ENCODE results near the gene RSPO1.
"Not testable (repeated sequence)": the region's sequence is repeated elsewhere in the genome, so short reads cannot be mapped to it uniquely, and the experiment has no call there.

RSPO1 gene

GRCh38 chr1:37599940-37600339, 34.8 kb downstream of the RSPO1 start:
- Histone ChIP-seq H3K4me1 (ENCODE audit: control insufficient read depth, insufficient read depth, low read length, unreplicated experiment) (no peaks in the 10 kb centered on the region), H3K36me3 (ENCODE audit: insufficient read depth, low read length) (no peaks in the 10 kb centered on the region), H3K79me2 (ENCODE audit: control insufficient read depth, insufficient read depth, low read length, unreplicated experiment) (peaks cover 7% of the 10 kb centered on the region), H3K27me3 (ENCODE audit: insufficient read depth, low read length) (no peaks in the 10 kb centered on the region), H3K4me3 (ENCODE audit: low read depth, low read length) (no peak overlapping the region), H2AFZ (ENCODE audit: low read length, unreplicated experiment) (no peak overlapping the region), H3K27ac (ENCODE audit: low read depth, low read length) (no peak overlapping the region)

DNA sequence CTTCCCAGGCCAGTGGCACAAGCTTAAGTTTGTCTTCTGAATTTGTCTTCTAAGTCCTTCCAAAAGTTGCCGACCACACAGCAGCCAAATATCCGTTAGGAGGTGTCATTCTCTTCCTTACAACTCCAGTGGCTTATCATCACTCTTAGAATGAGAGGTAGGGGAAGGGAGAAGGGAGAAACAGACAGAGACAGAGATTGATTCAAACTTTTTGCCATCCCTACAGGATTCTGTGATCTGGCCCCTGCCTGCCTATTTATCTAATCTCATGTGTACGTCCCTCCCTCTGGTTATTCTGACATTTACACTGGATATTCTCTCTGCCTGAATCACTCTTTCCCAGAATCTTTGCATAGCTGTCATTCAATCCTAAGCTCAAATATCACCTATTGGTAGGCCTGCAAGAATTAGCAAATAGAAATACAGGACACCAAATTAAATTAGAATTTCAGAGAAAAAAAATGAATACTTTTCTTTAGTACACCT, 38.5 kb downstream of the RSPO1 start:
- peak overlapping the region; percentile 40; the same call in 1 of the 2 replicates for H3K27ac ChIP-seq (ENCODE audit: low read depth, low read length)
- peak overlapping the region; percentile 90 for H3K4me3 ChIP-seq (ENCODE audit: low read depth, low read length)
- peaks cover 14% of the 10 kb centered on the region for H3K4me1 ChIP-seq (ENCODE audit: control insufficient read depth, insufficient read depth, low read length, unreplicated experiment)
- peaks cover 18% of the 10 kb centered on the region for H3K36me3 ChIP-seq (ENCODE audit: insufficient read depth, low read length)
- no peaks in the 10 kb centered on the region for H3K27me3 ChIP-seq (ENCODE audit: insufficient read depth, low read length)
- H2AFZ ChIP-seq (ENCODE audit: low read length, unreplicated experiment), result peak overlapping the region; percentile 92
- peaks cover 40% of the 10 kb centered on the region for H3K79me2 ChIP-seq (ENCODE audit: control insufficient read depth, insufficient read depth, low read length, unreplicated experiment)

GRCh38 chr1:37595440-37596181, 39.1 kb downstream of the RSPO1 start, which contains the start of gene GNL2:
TSS of gene GNL2 (minus strand) at chr1:37595937. CDS start at chr1:37595822, 115 bp downstream.
- Histone ChIP-seq H3K79me2 (ENCODE audit: control insufficient read depth, insufficient read depth, low read length, unreplicated experiment) (peaks cover 46% of the 10 kb centered on the region), H3K4me3 (ENCODE audit: low read depth, low read length) (peak within 1 kb of the TSS; percentile 90)

DNA sequence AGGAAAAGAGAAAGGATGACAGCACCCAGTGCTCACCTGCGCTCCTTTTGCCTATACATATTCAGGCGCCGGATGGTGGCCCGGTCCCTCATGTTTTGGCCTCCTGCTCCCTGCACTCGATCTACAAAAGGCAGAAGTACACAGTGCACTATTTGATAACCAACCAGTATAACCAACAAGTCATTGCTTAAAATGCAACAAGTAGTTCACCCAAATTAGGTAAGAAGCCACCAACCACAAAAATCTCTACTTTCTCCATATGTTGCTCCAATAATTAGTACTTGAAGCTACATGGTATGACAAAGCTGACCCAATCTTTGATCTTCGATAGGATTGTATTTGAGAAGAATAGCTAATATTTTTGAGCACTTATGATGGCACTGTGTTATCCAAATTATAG, 41.0 kb downstream of the RSPO1 start:
- Histone ChIP-seq H3K27ac (ENCODE audit: low read depth, low read length) (no peak overlapping the region), H3K79me2 (ENCODE audit: control insufficient read depth, insufficient read depth, low read length, unreplicated experiment) (peaks cover 46% of the 10 kb centered on the region), H3K4me1 (ENCODE audit: control insufficient read depth, insufficient read depth, low read length, unreplicated experiment) (peaks cover 14% of the 10 kb centered on the region), H3K36me3 (ENCODE audit: insufficient read depth, low read length) (peaks cover 23% of the 10 kb centered on the region), H2AFZ (ENCODE audit: low read length, unreplicated experiment) (no peak overlapping the region), H3K4me3 (ENCODE audit: low read depth, low read length) (peak overlapping the region; percentile 90), H3K27me3 (ENCODE audit: insufficient read depth, low read length) (no peaks in the 10 kb centered on the region)

More at GRCh38 chr1:37595440-37596181, 39.1 kb downstream of the RSPO1 start, which contains the start of gene GNL2:
- Histone ChIP-seq H3K27me3 (ENCODE audit: insufficient read depth, low read length) (no peaks in the 10 kb centered on the region), H3K27ac (ENCODE audit: low read depth, low read length) (peak within 1 kb of the TSS; percentile 70), H3K4me1 (ENCODE audit: control insufficient read depth, insufficient read depth, low read length, unreplicated experiment) (peaks cover 14% of the 10 kb centered on the region), H2AFZ (ENCODE audit: low read length, unreplicated experiment) (peak within 1 kb of the TSS; percentile 92), H3K36me3 (ENCODE audit: insufficient read depth, low read length) (peaks cover 18% of the 10 kb centered on the region)

DNA sequence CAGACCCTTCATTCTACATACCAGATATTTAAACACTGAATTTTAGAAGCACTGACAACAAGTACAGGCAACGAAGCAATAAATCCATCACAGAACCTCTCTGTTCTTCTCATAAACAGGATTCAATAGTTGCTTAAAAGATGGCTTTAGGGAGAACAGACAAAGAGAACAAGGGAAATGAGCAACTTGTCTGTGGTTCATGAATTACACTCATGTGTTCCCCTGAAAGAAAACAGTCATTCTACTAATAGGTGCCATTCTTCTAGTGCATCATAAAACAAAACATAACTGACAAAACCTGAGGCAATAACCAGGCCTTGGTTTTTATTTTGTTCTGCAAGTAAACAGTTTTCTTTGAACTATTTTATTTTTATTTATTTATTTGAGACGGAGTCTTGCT, 45.8 kb downstream of the RSPO1 start:
- Histone ChIP-seq H2AFZ (ENCODE audit: low read length, unreplicated experiment) (no peak overlapping the region), H3K27me3 (ENCODE audit: insufficient read depth, low read length) (no peaks in the 10 kb centered on the region), H3K79me2 (ENCODE audit: control insufficient read depth, insufficient read depth, low read length, unreplicated experiment) (peaks cover 34% of the 10 kb centered on the region), H3K4me1 (ENCODE audit: control insufficient read depth, insufficient read depth, low read length, unreplicated experiment) (peaks cover 6% of the 10 kb centered on the region), H3K36me3 (ENCODE audit: insufficient read depth, low read length) (peaks cover 39% of the 10 kb centered on the region), H3K27ac (ENCODE audit: low read depth, low read length) (no peak overlapping the region), H3K4me3 (ENCODE audit: low read depth, low read length) (no peak overlapping the region)

DNA sequence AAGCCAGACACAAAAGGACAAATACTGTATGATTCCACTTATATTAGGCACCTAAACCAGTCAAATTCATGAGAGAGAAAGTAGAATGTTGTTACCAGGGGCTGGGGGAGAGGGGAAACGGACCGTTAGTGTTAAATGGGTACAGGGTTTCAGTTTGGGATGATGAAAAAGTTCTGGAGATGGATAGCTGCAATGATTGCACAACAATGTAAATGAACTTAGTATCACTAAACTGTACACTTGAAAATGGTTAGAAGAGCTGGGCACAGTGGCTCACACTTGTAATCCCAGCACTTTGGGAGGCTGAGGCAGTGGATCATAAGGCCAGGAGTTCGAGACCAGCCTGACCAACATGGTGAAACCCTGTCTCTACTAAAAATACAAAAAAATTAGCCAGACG, 50.1 kb downstream of the RSPO1 start:
- H3K4me1 ChIP-seq (ENCODE audit: control insufficient read depth, insufficient read depth, low read length, unreplicated experiment); H3K27me3 ChIP-seq (ENCODE audit: insufficient read depth, low read length); H2AFZ ChIP-seq (ENCODE audit: low read length, unreplicated experiment); H3K79me2 ChIP-seq (ENCODE audit: control insufficient read depth, insufficient read depth, low read length, unreplicated experiment); H3K4me3 ChIP-seq (ENCODE audit: low read depth, low read length); H3K27ac ChIP-seq (ENCODE audit: low read depth, low read length): not testable (repeated sequence)
- peaks cover 38% of the 10 kb centered on the region for H3K36me3 ChIP-seq (ENCODE audit: insufficient read depth, low read length)

GRCh38 chr1:37575692-37576091, 59.0 kb downstream of the RSPO1 start:
- peak overlapping the region; percentile 92 for H3K27ac ChIP-seq (ENCODE audit: low read depth, low read length)
- H3K27me3 ChIP-seq (ENCODE audit: insufficient read depth, low read length), result no peaks in the 10 kb centered on the region
- H3K79me2 ChIP-seq (ENCODE audit: control insufficient read depth, insufficient read depth, low read length, unreplicated experiment), result no peaks in the 10 kb centered on the region
- no peak overlapping the region for H2AFZ ChIP-seq (ENCODE audit: low read length, unreplicated experiment)
- H3K4me3 ChIP-seq (ENCODE audit: low read depth, low read length), result peak overlapping the region; percentile 54
- H3K36me3 ChIP-seq (ENCODE audit: insufficient read depth, low read length), result peaks cover 56% of the 10 kb centered on the region
- peaks cover 32% of the 10 kb centered on the region for H3K4me1 ChIP-seq (ENCODE audit: control insufficient read depth, insufficient read depth, low read length, unreplicated experiment)

GRCh38 chr1:37574834-37575480, 59.7 kb downstream of the RSPO1 start:
- peak overlapping the region; percentile 21 for H2AFZ ChIP-seq (ENCODE audit: low read length, unreplicated experiment)
- H3K79me2 ChIP-seq (ENCODE audit: control insufficient read depth, insufficient read depth, low read length, unreplicated experiment), result no peaks in the 10 kb centered on the region
- H3K4me3 ChIP-seq (ENCODE audit: low read depth, low read length), result peak overlapping the region; percentile 54
- peaks cover 32% of the 10 kb centered on the region for H3K4me1 ChIP-seq (ENCODE audit: control insufficient read depth, insufficient read depth, low read length, unreplicated experiment)
- peaks cover 56% of the 10 kb centered on the region for H3K36me3 ChIP-seq (ENCODE audit: insufficient read depth, low read length)
- peak overlapping the region; percentile 92 for H3K27ac ChIP-seq (ENCODE audit: low read depth, low read length)
- no peaks in the 10 kb centered on the region for H3K27me3 ChIP-seq (ENCODE audit: insufficient read depth, low read length)

- Histone ChIP-seq H3K27ac (ENCODE audit: low read depth, low read length) (no peak overlapping the region), H2AFZ (ENCODE audit: low read length, unreplicated experiment) (no peak overlapping the region), H3K79me2 (ENCODE audit: control insufficient read depth, insufficient read depth, low read length, unreplicated experiment) (no peaks in the 10 kb centered on the region), H3K27me3 (ENCODE audit: insufficient read depth, low read length) (no peaks in the 10 kb centered on the region), H3K4me1 (ENCODE audit: control insufficient read depth, insufficient read depth, low read length, unreplicated experiment) (peaks cover 14% of the 10 kb centered on the region), H3K36me3 (ENCODE audit: insufficient read depth, low read length) (peaks cover 83% of the 10 kb centered on the region), H3K4me3 (ENCODE audit: low read depth, low read length) (no peak overlapping the region)
Observed at GRCh38 chr1:37570528-37571334, 64.0 kb downstream of the RSPO1 start.

GRCh38 chr1:37567023-37567422, 67.7 kb downstream of the RSPO1 start:
- Histone ChIP-seq H3K4me1 (ENCODE audit: control insufficient read depth, insufficient read depth, low read length, unreplicated experiment) (peaks cover 4% of the 10 kb centered on the region), H3K27me3 (ENCODE audit: insufficient read depth, low read length) (no peaks in the 10 kb centered on the region), H3K36me3 (ENCODE audit: insufficient read depth, low read length) (peaks cover 53% of the 10 kb centered on the region), H2AFZ (ENCODE audit: low read length, unreplicated experiment) (no peak overlapping the region), H3K79me2 (ENCODE audit: control insufficient read depth, insufficient read depth, low read length, unreplicated experiment) (no peaks in the 10 kb centered on the region), H3K4me3 (ENCODE audit: low read depth, low read length) (no peak overlapping the region), H3K27ac (ENCODE audit: low read depth, low read length) (no peak overlapping the region)

Measured in ACC112 (cell line).